ENCODE data around the gene MRPL1. TPM values are rescaled to one million over a fixed set of nuclear protein-coding genes. Genes with fewer than 3 reads are reported as not detected.

MRPL1 gene
- total RNA-seq, 1 donor from 2014 or later, result 48.5 TPM

GRCh38 chr4:77950203-77950602, 87.6 kb downstream of the MRPL1 start:
- H3K27ac Mint-ChIP-seq, result no peak overlapping the region
- no peaks in the 10 kb centered on the region for H3K27me3 Mint-ChIP-seq (ENCODE audit: insufficient read depth, low read depth)

GRCh38 chr4:77952457-77952856, 89.8 kb downstream of the MRPL1 start:
- H3K36me3 ChIP-seq, result peaks cover 8% of the 10 kb centered on the region
- H3K4me1 Mint-ChIP-seq, result no peaks in the 10 kb centered on the region
- no peaks in the 10 kb centered on the region for H3K27me3 ChIP-seq
- no peaks in the 10 kb centered on the region for H3K9me3 Mint-ChIP-seq
- TF ChIP-seq CTCF (IDR thresholded peaks at IDR 0.05) (no peak), EZH2phosphoT487 (IDR thresholded peaks at IDR 0.05) (no peak), EZH2 (IDR thresholded peaks at IDR 0.05) (no peak)
- no peak overlapping the region for H3K27ac Mint-ChIP-seq
- no peak overlapping the region for H3K9ac ChIP-seq
- H4K20me1 ChIP-seq (ENCODE audit: low read depth), result no peaks in the 10 kb centered on the region
- DNase-seq (ENCODE audit: low spot score), result no peak
- H3K27ac ChIP-seq, result no peak overlapping the region
- H2AFZ ChIP-seq (replicated peaks), result no peak overlapping the region
- no peaks in the 10 kb centered on the region for H3K9me3 ChIP-seq (ENCODE audit: low read depth)
- H3K27me3 Mint-ChIP-seq (ENCODE audit: insufficient read depth, low read depth), result no peaks in the 10 kb centered on the region
- H3K4me1 ChIP-seq, result peaks cover 13% of the 10 kb centered on the region
- H3K4me3 Mint-ChIP-seq, result no peak overlapping the region
- no peak overlapping the region for H3K4me2 ChIP-seq
- H3K79me2 ChIP-seq (ENCODE audit: low read depth), result no peaks in the 10 kb centered on the region
- H3K36me3 Mint-ChIP-seq, result peaks cover 6% of the 10 kb centered on the region
- no peaks in the 10 kb centered on the region for H3F3A ChIP-seq (ENCODE audit: low read depth)
- H3K4me3 ChIP-seq, result no peak overlapping the region

More at GRCh38 chr4:77950203-77950602, 87.6 kb downstream of the MRPL1 start:
- Histone ChIP-seq H3K79me2 (ENCODE audit: low read depth) (no peaks in the 10 kb centered on the region), H3K4me1 (no peaks in the 10 kb centered on the region), H3K36me3 (peaks cover 11% of the 10 kb centered on the region), H3K27me3 (no peaks in the 10 kb centered on the region), H3K4me2 (no peak overlapping the region), H2AFZ (replicated peaks) (no peak overlapping the region), H3K9me3 (ENCODE audit: low read depth) (no peaks in the 10 kb centered on the region), H3K27ac (no peak overlapping the region), H3K4me3 (no peak overlapping the region), H3K9ac (no peak overlapping the region), H4K20me1 (ENCODE audit: low read depth) (no peaks in the 10 kb centered on the region), H3F3A (ENCODE audit: low read depth) (no peaks in the 10 kb centered on the region)
- Mint-ChIP-seq H3K9me3 (peaks cover 5% of the 10 kb centered on the region), H3K4me1 (no peaks in the 10 kb centered on the region), H3K36me3 (peaks cover 13% of the 10 kb centered on the region), H3K4me3 (no peak overlapping the region)
- no peak for DNase-seq (ENCODE audit: low spot score)
- TF ChIP-seq EZH2phosphoT487 (IDR thresholded peaks at IDR 0.05) (no peak), EZH2 (IDR thresholded peaks at IDR 0.05) (no peak), CTCF (IDR thresholded peaks at IDR 0.05) (no peak)

- H4K20me1 ChIP-seq (ENCODE audit: low read depth), result no peaks in the 10 kb centered on the region
- Mint-ChIP-seq H3K4me1 (no peaks in the 10 kb centered on the region), H3K36me3 (peaks cover 6% of the 10 kb centered on the region), H3K4me3 (no peak overlapping the region), H3K9me3 (no peaks in the 10 kb centered on the region), H3K27ac (no peak overlapping the region), H3K27me3 (ENCODE audit: insufficient read depth, low read depth) (no peaks in the 10 kb centered on the region)
- H3F3A ChIP-seq (ENCODE audit: low read depth), result no peaks in the 10 kb centered on the region
- H3K4me1 ChIP-seq, result peaks cover 13% of the 10 kb centered on the region
- no peaks in the 10 kb centered on the region for H3K79me2 ChIP-seq (ENCODE audit: low read depth)
- H3K27ac ChIP-seq, result no peak overlapping the region
- no peak for TF ChIP-seq EZH2phosphoT487 (IDR thresholded peaks at IDR 0.05)
- TF ChIP-seq EZH2 (IDR thresholded peaks at IDR 0.05), result no peak
- no peak for TF ChIP-seq CTCF (IDR thresholded peaks at IDR 0.05)
- no peak overlapping the region for H2AFZ ChIP-seq (replicated peaks)
- DNase-seq (ENCODE audit: low spot score), result no peak
- peaks cover 8% of the 10 kb centered on the region for H3K36me3 ChIP-seq
- no peaks in the 10 kb centered on the region for H3K27me3 ChIP-seq
- no peak overlapping the region for H3K4me3 ChIP-seq
- no peak overlapping the region for H3K9ac ChIP-seq
- no peak overlapping the region for H3K4me2 ChIP-seq
- no peaks in the 10 kb centered on the region for H3K9me3 ChIP-seq (ENCODE audit: low read depth)
Observed at GRCh38 chr4:77954690-77955089, 92.1 kb downstream of the MRPL1 start.

All from neural progenitor cell (in vitro differentiated cells).